ENCODE results near the gene HPRT1. TPM values are rescaled to one million over a fixed set of nuclear protein-coding genes. Genes with fewer than 3 reads are reported as not detected.

HPRT1 gene
- total RNA-seq, 4 donors from 2014 or later, result 3.2 to 9.1 (median 4.8) TPM

DNA sequence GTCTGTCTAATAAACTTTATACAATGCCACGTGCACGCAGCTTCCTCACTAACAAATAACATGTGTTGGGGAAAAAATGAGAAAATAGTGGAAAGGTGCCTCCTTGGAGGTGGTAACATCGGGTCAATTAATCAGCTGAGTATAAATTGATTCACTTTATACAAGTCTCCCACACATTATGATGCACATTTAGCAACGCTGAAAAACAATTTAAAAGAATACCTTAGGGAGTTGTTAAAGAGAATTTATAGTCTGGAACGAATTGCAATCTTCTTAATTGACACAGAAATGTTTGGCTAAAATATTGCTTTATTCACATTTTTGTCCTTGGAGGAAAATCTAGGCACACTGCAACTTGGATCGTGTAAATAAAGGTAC lies 84.2 kb downstream of the HPRT1 start:
- intact Hi-C loops (cut with DNase I; ENCODE audit: low total_unique reads), result no loop called here
- TF ChIP-seq, protein P1, sequence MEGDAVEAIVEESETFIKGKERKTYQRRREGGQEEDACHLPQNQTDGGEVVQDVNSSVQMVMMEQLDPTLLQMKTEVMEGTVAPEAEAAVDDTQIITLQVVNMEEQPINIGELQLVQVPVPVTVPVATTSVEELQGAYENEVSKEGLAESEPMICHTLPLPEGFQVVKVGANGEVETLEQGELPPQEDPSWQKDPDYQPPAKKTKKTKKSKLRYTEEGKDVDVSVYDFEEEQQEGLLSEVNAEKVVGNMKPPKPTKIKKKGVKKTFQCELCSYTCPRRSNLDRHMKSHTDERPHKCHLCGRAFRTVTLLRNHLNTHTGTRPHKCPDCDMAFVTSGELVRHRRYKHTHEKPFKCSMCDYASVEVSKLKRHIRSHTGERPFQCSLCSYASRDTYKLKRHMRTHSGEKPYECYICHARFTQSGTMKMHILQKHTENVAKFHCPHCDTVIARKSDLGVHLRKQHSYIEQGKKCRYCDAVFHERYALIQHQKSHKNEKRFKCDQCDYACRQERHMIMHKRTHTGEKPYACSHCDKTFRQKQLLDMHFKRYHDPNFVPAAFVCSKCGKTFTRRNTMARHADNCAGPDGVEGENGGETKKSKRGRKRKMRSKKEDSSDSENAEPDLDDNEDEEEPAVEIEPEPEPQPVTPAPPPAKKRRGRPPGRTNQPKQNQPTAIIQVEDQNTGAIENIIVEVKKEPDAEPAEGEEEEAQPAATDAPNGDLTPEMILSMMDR (IDR thresholded peaks at IDR 0.05), result no peak
- H3K4me3 ChIP-seq (ENCODE audit: low read depth, poor library complexity, severe bottlenecking), result no peak overlapping the region
- 37 to 45% methylated on average over 6 of the region's 6 CpGs for WGBS, 2 donors
- no peak for DNase-seq (ENCODE audit: low spot score in 2 of 2)

DNA sequence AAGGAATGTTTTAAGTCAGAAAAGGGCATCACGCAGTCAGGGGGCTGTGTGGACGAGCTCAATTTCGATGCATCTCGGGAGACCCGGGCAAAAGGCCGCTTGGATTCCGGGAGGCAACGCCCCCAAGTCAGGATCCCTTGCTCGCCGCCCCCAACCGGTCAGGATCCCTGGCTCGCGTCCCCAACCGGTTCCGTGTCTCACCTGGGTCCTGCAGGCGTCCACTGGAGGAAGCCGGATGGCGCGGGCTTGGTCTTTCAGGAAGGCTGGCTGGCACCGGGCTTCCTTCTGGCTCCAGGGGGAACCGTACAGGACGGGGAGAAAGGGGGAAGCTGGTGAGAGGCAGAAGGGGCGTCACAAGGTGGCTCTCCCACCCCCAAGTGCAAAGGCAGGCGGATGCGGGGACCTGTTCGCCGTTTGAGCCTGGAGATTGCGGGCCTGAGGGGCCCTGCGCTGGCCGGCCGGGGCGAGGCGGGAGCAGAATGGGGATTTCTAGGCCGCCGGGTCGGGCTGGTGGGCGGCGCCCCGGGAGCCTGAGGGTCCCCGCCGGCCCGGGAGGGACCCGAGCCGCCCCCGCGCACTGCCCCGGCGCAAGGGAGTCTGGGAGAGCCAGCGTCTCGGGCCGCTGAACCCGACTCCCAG lies 84.7 kb downstream of the HPRT1 start:
- intact Hi-C loops (cut with DNase I; ENCODE audit: low total_unique reads), result no loop called here
- no peak for TF ChIP-seq POLR2A (IDR thresholded peaks at IDR 0.05)
- TF ChIP-seq, protein P1 (IDR thresholded peaks at IDR 0.05), result no peak
- 10 to 33% methylated on average over 9 to 52 of the region's 52 CpGs for WGBS, 2 donors
- no peak overlapping the region for H3K4me3 ChIP-seq (ENCODE audit: low read depth, poor library complexity, severe bottlenecking)
- DNase-seq (ENCODE audit: low spot score in 2 of 2), result no peak

DNA sequence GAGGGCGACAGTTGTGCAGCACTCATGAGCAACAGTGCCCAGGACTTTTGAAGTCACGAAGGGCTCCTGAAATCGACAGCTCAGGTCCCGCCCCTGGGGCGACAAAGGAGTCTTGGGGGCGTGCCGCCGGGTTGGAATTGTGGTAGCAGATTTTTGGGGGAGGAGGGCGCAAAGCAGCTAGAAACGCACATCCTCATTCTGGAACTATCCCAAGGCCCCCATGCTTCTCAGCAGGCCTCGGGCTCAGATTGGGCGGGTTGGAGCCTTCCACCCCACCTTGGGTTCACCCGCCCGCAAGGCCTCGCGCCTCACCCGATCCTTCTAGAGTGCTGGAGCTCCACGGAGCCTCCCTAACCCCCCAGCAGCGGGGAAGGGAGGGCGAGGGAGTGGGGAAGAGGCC lies 85.5 kb downstream of the HPRT1 start:
- H3K4me3 ChIP-seq (ENCODE audit: low read depth, poor library complexity, severe bottlenecking), result no peak overlapping the region
- TF ChIP-seq, protein P1 (IDR thresholded peaks at IDR 0.05), result no peak
- TF ChIP-seq POLR2A (IDR thresholded peaks at IDR 0.05), result no peak
- intact Hi-C loops (cut with DNase I; ENCODE audit: low total_unique reads), result no loop called here
- WGBS, 2 donors, result 69 to 81% methylated on average over 13 to 20 of the region's 20 CpGs
- DNase-seq (ENCODE audit: low spot score in 2 of 2), result no peak

DNA sequence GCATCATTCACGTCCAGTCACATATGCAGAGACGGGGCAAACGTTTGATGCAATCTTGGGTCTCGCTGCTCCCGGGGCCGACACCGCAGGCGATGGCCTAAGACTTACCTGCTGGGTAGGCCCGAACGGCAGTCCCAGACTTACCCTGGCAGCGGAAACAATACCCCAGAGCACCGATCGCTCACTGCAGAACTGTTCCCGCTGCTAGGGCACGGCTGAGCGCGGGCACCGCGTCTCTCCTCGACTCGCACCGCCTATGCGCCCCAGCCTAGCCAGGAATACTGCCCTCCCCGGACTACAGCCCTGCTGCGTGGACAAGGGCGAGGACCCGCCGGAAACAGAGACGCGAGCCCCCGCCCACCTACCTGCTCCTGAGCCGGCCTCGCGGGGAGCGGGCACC lies 86.2 kb downstream of the HPRT1 start:
- intact Hi-C loops (cut with DNase I; ENCODE audit: low total_unique reads), result no loop called here
- TF ChIP-seq POLR2A (IDR thresholded peaks at IDR 0.05), result no peak
- WGBS, 2 donors, result 76 to 89% methylated on average over 4 to 34 of the region's 35 CpGs
- no peak overlapping the region for H3K4me3 ChIP-seq (ENCODE audit: low read depth, poor library complexity, severe bottlenecking)
- DNase-seq (ENCODE audit: low spot score in 2 of 2), result no peak

DNA sequence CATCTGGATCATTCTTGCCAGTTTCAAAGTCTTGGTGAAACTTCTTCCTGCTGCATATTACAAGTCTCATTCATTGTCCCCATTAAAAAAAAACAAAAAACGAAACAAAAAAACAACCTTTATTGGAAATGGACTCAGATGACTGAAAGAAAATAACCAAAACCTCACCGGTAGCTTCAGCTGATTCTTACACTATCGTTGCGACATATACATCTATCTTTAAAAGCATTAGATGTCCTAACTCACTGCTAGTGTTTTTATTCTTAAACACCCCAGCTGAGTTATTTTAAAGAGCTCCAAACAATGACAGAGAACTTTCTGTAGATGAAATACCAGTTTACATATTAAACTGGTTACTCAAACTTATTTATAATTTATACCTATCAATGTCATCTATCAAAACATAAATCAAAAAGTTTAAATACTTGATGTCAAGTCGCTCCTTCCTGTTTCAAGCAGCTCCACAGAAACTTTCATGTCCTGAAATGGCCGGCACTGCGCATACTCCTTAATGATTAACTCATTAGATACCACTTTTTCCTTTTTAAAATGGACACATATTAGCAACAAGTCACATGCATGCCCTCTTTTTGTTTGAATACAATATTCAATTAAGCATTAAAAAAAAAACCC lies 87.2 kb downstream of the HPRT1 start:
- 67 to 70% methylated on average over 7 of the region's 7 CpGs for WGBS, 2 donors
- no peak overlapping the region for H3K4me3 ChIP-seq (ENCODE audit: low read depth, poor library complexity, severe bottlenecking)
- intact Hi-C loops (cut with DNase I; ENCODE audit: low total_unique reads), result no loop called here
- TF ChIP-seq POLR2A (IDR thresholded peaks at IDR 0.05), result no peak
- TF ChIP-seq, protein P1 (IDR thresholded peaks at IDR 0.05), result no peak
- no peak for DNase-seq (ENCODE audit: low spot score in 2 of 2)

DNA sequence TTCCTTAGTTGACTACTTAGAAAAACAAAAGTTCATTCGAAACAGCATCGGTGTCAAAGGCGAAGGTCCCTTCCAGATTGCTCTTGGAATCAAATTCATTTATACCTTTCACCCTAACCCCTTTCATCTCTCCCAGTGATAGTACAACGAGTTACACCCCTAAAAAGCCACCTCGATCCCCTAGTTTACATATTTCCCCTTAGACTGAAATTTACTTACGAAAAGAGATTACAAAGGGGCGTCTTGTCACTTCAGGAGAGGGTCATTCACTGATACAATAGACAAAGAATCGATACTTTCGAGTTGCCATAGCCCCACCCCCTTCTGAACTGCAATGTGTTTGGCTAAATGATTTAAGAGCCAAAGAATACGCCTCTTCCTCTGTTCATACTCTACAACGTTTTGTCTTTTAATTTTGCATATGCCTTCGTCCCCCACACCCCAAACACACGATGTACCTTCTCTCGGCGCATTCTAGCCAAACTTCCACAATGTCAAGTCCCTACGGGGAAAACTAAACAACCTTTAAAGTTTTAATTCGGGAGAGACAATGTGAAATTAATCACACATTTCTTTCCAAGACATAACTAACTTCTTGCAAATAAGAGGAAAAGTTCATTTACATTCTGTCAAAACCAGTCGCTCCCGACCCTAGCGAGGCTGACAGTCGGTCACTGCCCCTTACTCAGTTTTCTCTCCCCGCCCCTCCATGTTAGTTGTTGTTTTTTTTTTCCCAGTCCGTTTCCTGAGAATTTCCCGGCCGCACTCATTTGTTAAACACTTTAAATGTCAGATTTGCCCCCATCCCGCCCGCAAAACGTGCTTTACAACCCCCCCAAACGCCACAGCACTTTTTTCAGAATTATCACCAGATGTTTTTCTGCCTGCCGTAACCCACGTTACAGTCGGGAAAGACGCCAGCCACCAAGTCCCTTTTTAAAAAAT lies 88.6 kb downstream of the HPRT1 start:
- no peak for TF ChIP-seq POLR2A (IDR thresholded peaks at IDR 0.05)
- TF ChIP-seq, protein P1 (IDR thresholded peaks at IDR 0.05), result no peak
- intact Hi-C loops (cut with DNase I; ENCODE audit: low total_unique reads), result no loop called here
- no peak overlapping the region for H3K4me3 ChIP-seq (ENCODE audit: low read depth, poor library complexity, severe bottlenecking)
- no peak for DNase-seq (ENCODE audit: low spot score in 2 of 2)
- 4 to 32% methylated on average over 33 of the region's 33 CpGs for WGBS, 2 donors

Data from lower leg skin (tissue), 4 donors.